GM19468 (cell line): ENCODE data around the gene SNTA1.
"Not testable (repeated sequence)": the region's sequence is repeated elsewhere in the genome, so short reads cannot be mapped to it uniquely, and the experiment has no call there.

ENCODE experiments used
- ATAC-seq: cut with Tn5 transposase; IDR thresholded peaks from one replicate; pipeline ENCODE4 v1.9.1; 2021; ENCODE audit warnings: mild to moderate bottlenecking, moderate library complexity, moderate number of reproducible peaks; ENCODE audit not compliant: unreplicated experiment; ENCODE audit errors: extremely low read depth

Gene SNTA1

DNA sequence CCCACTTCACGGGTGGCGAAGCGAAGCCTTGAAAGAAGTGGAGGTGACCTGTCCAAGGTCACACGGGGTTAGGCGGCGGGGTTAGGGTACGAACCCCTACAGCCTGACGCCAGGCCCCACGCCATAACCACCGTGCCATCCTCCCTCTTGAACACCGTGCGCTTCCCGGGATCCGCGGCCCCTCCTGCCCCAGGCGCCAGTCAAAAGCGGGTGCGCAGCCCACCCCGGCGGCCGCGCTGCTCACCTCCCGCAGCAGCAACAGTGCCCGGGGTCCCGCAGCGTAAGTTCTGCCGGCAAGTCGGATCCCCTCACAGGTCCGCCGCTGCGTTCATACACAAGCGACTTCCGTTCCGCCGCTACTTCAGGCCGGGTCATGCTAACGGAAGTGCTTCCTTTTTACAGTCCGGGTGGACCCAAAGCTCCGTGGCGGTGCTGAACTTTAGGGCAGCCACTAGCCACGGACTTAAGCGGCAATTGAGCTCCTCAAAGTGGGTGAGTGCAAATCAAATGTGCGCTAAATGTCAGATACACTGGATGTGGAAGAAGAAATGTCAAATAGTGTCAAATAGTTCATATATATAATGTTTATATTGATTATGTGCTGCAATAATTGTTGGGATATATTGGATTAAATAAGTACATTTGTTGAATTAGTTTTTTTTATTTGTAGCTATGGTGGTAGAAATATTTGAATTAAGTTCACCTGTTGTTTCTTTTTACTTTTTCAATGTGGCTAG, 42.2 kb downstream of the SNTA1 start, which contains the start of gene CDK5RAP1:
Gene CDK5RAP1 (minus strand): TSS at position 336 of the 737 bp plus-strand sequence. CDS start 4,455 bp downstream, outside the sequence.
- ATAC-seq, result peak; percentile 53

DNA sequence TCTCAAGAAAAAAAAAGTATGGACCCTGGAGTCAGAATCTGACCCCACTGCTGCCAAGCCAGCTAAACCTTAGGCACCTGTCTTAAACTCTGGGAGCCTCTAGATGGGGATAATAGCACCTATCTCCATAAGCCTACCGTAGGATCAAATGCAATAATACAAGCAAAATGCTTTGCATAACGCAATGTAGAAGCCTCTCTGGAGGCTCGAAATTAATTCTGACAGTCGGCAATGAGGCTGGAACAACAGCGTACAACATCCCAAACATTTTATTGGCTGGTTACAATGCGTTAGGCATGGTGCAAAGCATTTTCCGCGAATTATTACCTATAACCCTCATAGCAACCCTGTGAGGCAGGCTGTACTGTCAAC, 42.8 kb downstream of the SNTA1 start:
- no peak for ATAC-seq

DNA sequence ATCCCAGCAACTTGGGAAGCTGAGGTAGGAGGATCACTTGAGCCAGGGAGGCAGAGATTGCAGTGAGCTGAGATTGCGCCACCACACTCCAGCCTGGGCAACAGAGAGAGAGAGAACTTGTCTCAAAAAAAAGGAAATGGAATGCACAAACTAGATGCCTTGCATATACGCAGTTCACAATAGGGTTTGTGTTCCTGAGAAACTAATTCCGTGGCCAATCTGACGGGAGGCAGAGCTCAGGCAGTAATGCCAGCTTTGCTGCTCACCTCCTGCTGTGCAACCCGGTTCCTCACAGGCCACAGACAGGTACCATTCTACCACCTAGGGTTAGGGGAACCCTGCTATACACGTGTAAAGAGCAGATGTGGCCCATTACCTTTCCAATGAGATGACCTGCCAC, 43.6 kb downstream of the SNTA1 start:
- no peak for ATAC-seq

DNA sequence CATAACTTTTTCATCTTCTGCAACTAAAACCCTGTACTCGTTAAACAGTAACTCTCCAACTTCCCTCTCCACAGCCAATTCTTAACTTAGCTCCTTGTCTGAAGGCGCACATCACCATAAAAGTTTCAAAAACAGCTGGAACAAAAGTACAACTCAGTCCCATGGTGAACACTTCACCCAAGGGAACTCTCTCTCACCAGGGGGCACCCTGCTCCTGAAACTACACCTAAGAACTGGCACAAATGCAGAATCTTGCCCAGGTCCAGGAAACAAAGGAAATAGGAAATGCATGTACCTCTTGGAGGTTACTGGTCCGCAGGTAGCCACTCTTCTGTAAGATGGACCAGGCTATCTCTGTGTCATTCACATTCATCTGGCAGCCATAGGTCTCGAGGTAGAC, 48.8 kb downstream of the SNTA1 start:
- ATAC-seq, result no peak

DNA sequence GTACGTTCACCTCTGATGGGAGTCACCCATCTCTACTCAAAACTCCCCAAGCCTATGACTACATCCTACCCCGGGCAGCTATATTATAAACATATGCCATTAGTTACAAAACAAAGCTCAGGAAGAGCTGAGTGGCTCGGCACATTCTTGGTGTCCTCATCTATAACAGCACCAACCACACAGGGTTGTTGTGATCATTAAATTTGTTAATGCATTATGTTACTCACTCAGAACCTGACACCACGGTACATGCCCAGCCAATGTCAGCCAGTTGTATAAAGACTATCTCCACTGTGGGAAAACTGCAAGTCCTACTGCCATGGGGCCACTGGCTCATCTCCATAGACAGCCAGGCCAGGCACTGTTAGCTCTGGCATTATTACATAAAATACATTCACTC, 50.0 kb downstream of the SNTA1 start:
- ATAC-seq, result no peak

DNA sequence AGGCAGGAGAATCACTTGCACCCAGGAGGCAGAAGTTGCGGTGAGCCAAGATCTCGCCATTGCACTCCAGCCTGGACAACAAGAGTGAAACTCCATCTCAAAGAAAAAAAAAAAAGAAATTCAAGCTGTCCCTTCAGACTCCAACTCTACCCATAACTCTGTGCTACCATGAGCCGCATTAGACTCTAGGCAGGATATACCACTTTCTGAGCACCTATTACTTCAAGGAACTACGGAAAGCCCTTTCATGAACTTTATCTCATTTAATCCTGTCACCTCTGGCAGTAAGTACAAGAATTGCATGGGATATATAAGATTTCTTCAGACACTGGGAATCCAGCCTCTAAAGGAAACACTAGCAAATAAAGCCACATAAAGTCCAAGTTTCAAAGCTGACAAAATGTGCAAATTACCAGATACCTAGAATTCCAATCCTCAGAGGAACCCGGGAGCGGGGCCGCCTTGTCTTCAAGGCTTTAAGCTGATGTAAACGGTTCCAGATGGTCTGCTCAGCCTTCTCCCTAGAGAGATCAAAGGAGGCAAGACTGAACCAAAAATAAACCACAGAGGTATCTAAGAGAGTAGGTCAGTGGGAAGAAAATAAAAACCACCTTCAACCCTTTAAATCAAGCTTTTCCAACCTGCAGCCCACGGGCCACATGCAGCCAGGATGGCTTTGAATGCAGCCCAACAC, 51.7 kb downstream of the SNTA1 start:
- ATAC-seq, result no peak

DNA sequence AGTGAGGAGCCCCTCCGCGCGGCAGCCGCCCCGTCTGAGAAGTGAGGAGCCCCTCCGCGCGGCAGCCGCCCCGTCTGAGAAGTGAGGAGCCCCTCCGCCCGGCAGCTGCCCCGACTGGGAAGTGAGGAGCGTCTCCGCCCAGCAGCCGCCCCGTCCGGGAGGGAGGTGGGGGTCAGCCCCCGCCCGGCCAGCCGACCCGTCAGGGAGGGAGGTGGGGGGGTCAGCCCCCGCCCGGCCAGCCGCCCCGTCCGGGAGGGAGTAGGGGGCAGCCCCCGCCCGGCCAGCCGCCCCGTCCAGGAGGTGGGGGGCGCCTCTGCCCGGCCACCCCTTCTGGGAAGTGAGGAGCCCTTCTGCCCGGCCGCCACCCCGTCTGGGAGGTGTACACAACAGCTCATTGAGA, 54.2 kb downstream of the SNTA1 start:
- not testable (repeated sequence) for ATAC-seq

DNA sequence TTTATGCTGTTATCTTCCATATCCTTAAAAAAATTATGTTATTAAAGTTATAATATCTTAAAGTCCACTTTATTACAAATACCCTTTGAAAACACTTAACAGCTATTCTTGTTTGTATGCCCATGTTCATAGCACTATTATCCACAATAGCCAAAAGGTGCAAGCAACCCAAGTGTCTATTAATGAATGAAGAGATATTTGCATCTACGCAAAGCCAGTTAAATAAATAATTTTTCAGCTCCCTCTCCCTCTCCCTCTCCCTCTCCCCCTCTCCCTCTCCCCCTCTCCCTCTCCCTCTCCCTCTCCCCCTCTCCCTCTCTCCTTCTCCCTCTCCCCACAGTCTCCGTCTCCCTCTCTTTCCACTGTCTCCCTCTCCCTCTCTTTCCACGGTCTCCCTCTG, 55.3 kb downstream of the SNTA1 start:
- no peak for ATAC-seq

DNA sequence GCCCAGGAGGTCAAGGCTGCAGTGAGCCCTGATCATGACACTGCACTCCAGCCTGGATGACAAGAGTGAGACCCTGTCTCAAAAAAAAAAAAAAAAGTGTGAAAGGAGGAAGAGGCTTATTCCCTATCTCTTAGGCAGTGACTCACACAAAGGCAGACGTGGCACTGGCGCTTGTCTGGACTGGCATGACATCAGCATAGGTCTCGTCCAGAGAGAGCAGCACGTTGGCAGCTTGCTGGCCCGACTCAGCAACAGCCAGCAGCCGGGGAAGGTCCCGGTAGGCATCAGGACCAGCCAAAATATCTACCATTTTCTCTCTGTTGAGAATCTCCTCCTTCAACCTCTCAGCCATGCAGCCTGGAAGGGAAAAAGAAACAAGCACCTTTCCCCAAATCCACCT, 56.4 kb downstream of the SNTA1 start:
- ATAC-seq, result no peak

DNA sequence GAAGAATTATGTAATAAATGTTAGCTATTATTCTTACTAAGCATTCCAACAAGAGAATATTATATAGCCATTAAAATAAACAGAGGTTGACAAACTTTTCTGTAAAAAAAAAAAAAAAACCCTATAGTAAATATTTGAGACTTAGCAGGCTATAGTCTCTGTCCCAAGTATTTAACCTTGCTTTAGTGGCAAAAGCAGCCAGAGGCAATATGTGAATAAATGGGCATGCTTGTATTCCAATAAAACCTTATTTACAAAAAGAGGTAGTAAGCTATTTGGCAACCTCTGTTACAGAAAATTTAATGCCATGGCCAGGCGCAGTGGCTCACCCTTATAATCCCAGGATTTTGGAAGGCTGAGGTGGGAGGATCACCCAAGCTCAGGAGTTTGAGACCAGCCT, 56.9 kb downstream of the SNTA1 start:
- no peak for ATAC-seq

DNA sequence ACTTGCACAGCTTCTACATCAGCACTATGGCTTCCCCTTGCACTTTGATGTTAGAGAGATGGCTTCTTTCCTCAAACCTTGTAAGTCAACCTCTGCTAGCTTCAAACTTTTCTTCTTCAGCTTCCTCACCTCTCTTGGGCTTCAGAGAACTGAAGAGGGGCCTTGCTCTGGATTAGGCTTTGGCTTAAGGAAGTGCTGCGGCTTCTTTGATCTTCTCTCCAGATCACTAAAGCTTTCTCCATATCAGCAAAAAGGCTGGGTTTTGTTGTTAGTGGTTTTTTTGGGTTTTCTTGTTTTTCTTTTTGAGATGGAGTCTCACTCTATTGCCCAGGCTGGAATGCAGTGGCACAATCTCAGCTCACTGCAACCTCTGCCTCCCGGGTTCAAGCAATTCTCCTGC, 66.2 kb downstream of the SNTA1 start:
- no peak for ATAC-seq

DNA sequence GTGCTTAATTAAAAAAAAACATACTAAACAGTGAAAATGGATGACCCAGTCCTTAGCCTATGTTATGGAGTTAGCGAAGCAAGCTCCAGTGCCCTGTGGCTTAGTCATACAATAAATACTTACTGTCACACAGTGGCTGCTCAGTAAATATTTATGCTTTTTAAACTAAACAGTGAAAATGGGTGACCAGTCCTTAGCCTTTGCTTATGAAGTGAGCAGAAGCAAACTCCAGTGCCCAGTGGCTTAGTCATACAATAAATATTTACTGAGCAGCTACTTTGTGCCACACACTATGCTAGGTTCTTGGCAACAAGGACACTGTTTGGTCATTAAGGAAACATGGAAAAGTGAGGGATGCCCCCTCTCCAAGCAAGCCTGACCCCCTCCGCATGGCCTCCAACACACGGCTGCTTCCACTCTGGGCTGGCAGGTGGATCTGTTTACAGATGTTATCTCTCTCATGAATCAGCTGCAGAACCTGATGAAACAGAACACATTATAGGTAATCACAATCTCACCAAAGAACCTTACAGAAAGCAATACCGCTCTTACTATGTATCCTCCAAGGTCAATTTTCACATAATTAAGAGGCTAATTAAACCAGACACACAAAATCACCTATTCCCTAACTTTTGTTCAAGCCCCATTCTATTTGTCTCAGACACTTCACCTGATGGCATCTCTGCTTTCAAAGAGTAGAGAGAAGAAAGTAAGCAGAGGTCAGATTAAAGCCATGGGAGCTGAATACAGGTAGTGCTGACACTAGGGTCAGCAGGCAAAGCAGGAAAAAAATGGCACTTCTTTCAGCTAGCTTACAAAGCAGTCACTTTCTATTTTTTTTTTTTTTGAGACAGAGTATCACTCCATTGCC, 69.6 kb downstream of the SNTA1 start:
- no peak for ATAC-seq

DNA sequence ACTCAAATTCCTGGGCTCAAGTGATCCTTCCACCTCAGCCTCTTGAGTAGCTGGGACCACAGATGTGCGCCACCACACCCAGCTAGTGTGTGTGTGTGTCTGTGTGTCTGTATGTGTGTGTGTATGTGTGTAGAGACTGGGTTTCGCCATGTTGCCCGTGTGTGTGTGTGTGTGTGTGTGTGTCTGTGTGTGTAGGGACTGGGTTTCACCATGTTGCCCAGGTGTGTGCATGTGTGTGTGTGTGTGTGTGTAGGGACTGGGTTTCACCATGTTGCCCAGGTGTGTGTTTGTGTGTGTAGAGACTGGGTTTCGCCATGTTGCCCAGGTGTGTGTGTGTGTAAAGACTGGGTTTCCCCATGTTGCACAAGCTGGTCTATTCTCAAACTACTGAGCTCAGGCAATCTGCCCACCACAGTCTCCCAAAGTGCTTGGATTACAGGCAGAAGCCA, 70.5 kb downstream of the SNTA1 start:
- ATAC-seq, result no peak

DNA sequence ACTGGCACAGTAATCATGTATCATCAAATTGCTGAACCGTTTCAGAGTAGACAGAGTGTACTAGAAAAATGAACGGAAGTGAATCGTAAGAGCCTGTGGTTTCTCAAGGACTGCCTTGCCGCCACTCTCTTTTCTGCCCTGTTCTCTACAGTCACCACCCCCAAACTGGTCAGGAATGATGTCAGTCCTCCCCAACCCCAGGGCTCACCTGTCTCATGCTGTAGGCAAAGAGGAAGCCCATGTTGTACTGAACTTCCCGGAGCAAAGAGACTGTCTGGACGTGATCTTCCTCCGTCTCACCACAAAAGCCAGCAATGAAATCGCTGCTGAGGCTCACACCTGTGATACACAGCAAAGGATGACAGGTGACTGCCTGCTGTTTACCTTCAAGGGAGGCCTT, 73.3 kb downstream of the SNTA1 start:
- ATAC-seq, result no peak

DNA sequence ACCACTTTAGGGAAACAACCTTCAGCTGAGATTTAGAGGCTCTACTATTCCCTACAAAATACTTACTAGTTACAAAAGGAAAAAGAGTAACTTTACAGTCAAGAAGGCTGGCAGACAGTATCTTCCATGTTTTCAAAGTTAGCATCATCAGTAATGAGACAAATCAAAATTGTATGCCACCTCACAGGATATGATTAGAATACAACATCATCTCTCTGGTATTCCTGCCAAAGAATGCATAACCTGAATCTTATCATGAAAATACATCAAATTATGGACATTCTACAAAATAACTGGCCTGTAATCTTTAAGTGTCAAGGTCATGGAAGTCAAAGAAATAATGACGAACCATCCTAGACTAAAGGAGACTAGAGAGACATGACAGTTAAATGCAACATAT, 80.7 kb downstream of the SNTA1 start:
- no peak for ATAC-seq

DNA sequence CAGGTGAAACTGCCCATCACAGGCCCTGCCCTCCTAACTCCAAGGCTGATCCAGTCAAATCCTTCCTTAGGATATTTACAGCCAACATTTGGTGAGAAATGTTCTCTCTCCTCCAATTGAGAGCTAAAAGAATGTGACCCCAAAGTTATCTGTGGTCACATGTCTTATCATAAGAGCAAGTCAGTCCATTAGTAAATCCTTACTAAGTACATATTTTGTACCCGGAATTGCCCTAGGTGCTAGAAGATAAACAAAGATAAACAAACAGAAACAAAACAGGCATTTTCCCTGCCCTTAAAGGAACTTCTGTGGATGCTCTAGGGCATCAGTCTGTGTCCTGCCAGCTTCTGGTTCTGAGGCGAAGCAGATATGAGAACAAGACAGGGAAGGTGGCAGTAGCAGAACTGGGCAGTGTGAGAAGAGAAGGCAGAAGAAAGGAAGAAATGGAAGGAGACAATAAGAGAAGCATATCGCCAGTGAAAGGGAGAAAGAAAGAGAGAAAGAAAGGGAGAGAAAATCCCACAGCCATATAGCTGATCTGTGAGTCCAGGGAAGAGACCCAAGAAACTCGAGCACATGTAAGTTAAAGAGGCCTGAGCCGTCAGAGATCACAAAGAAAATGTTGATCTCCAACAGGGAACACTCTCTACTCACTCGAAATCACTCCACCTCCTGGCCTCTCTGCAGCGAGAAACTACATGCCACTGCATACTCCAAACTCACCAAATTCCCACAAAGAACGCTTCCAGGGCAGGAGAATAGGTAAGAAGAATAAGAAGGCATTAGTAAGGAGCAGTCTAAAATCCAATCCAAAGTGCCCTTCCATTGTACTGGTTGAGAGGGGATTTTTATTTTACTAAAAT, 83.9 kb downstream of the SNTA1 start:
- no peak for ATAC-seq
